HEK293 (cell line): ENCODE results near the gene FBL.

Source experiments
- EGR2 ChIP-seq: fragments of 450-650 bp; formaldehyde crosslinking; IDR thresholded peaks from 2 replicates; pipeline ENCODE4 v1.5.1; 2016; ENCODE audit warnings: low read depth, missing biosample characterization, missing genetic modification characterization
- GLI2 ChIP-seq: fragments of 450-650 bp; formaldehyde crosslinking; IDR thresholded peaks from 2 replicates; pipeline ENCODE4; 2017; ENCODE audit warnings: missing biosample characterization, missing genetic modification characterization, low read depth, borderline replicate concordance
- SALL2 ChIP-seq: fragments of 450-650 bp; formaldehyde crosslinking; IDR thresholded peaks from 2 replicates; pipeline ENCODE4 v1.5.0; 2017; ENCODE audit warnings: missing biosample characterization, mild to moderate bottlenecking, missing genetic modification characterization, borderline replicate concordance
- SP3 ChIP-seq: fragments of 450-650 bp; formaldehyde crosslinking; IDR thresholded peaks from 2 replicates; pipeline ENCODE4 v1.5.1; 2016; ENCODE audit warnings: missing biosample characterization, missing genetic modification characterization
- TRIM28 ChIP-seq: IDR thresholded peaks from 2 replicates; pipeline ENCODE4 v1.6.1; 2011; ENCODE audit warnings: low read length, control low read depth, borderline replicate concordance
- ZBTB17 ChIP-seq: fragments of 450-650 bp; formaldehyde crosslinking; IDR thresholded peaks from 2 replicates; pipeline ENCODE4 v1.5.1; 2016; ENCODE audit warnings: missing biosample characterization, missing genetic modification characterization
- ZNF2 ChIP-seq: fragments of 450-650 bp; formaldehyde crosslinking; IDR thresholded peaks from 2 replicates; pipeline ENCODE4 v1.5.1; 2016; ENCODE audit warnings: missing biosample characterization, missing genetic modification characterization
- ZNF202 ChIP-seq: fragments of 450-650 bp; formaldehyde crosslinking; IDR thresholded peaks from 2 replicates; pipeline ENCODE4 v1.5.1; 2016; ENCODE audit warnings: missing biosample characterization, missing genetic modification characterization, borderline replicate concordance
- ZNF214 ChIP-seq: fragments of 450-650 bp; formaldehyde crosslinking; IDR thresholded peaks from 2 replicates; pipeline ENCODE4 v1.5.1; 2017; ENCODE audit warnings: missing biosample characterization, mild to moderate bottlenecking, missing genetic modification characterization, borderline replicate concordance
- ZNF24 ChIP-seq: fragments of 450-650 bp; formaldehyde crosslinking; IDR thresholded peaks from 2 replicates; pipeline ENCODE4 v1.5.1; 2016; ENCODE audit warnings: missing biosample characterization, missing genetic modification characterization
- ZNF248 ChIP-seq: fragments of 450-650 bp; formaldehyde crosslinking; IDR thresholded peaks from 2 replicates; pipeline ENCODE4 v1.5.1; 2017; ENCODE audit warnings: missing biosample characterization, missing genetic modification characterization
- ZNF311 ChIP-seq: fragments of 450-650 bp; formaldehyde crosslinking; IDR thresholded peaks from 2 replicates; pipeline ENCODE4 v1.5.1; 2017; ENCODE audit warnings: missing biosample characterization, missing genetic modification characterization, borderline replicate concordance
- ZNF354C ChIP-seq: fragments of 450-650 bp; formaldehyde crosslinking; IDR thresholded peaks from 2 replicates; pipeline ENCODE4 v1.5.1; 2016; ENCODE audit warnings: missing biosample characterization, missing genetic modification characterization, low read depth, borderline replicate concordance
- ZNF37A ChIP-seq: fragments of 450-650 bp; IDR thresholded peaks from 2 replicates; pipeline ENCODE4 v1.5.1; 2018; ENCODE audit warnings: missing biosample characterization, missing genetic modification characterization
- ZNF48 ChIP-seq: fragments of 450-650 bp; formaldehyde crosslinking; IDR thresholded peaks from 2 replicates; pipeline ENCODE4 v1.5.1; 2016; ENCODE audit warnings: missing biosample characterization, missing genetic modification characterization
- ZNF501 ChIP-seq: fragments of 450-650 bp; formaldehyde crosslinking; IDR thresholded peaks from 2 replicates; pipeline ENCODE4 v1.5.1; 2016; ENCODE audit warnings: missing biosample characterization, missing genetic modification characterization
- ZNF529 ChIP-seq: fragments of 450-650 bp; formaldehyde crosslinking; IDR thresholded peaks from 2 replicates; pipeline ENCODE4 v1.5.1; 2017; ENCODE audit warnings: missing genetic modification characterization, missing biosample characterization; ENCODE audit not compliant: insufficient replicate concordance
- ZNF558 ChIP-seq: fragments of 450-650 bp; formaldehyde crosslinking; IDR thresholded peaks from 2 replicates; pipeline ENCODE4 v1.5.1; 2016; ENCODE audit warnings: missing biosample characterization, missing genetic modification characterization
- ZNF571 ChIP-seq: fragments of 450-650 bp; formaldehyde crosslinking; IDR thresholded peaks from 2 replicates; pipeline ENCODE4 v1.5.0; 2017; ENCODE audit warnings: missing biosample characterization, missing genetic modification characterization
- ZNF701 ChIP-seq: fragments of 450-650 bp; formaldehyde crosslinking; IDR thresholded peaks from 2 replicates; pipeline ENCODE4 v1.5.1; 2016; ENCODE audit warnings: missing biosample characterization, missing genetic modification characterization
- ZNF776 ChIP-seq: fragments of 450-650 bp; formaldehyde crosslinking; IDR thresholded peaks from 2 replicates; pipeline ENCODE4 v1.5.0; 2017; ENCODE audit warnings: missing biosample characterization, missing genetic modification characterization, borderline replicate concordance
- ZNF830 ChIP-seq: fragments of 450-650 bp; IDR thresholded peaks from 2 replicates; pipeline ENCODE4 v1.5.0; 2018; ENCODE audit warnings: missing biosample characterization, missing genetic modification characterization, low read depth, mild to moderate bottlenecking, moderate library complexity
- TF ChIP-seq, protein P1 (sequence below): fragments of 450-650 bp; formaldehyde crosslinking; IDR thresholded peaks from 2 replicates; pipeline ENCODE4 v1.5.1; 2016; ENCODE audit warnings: missing biosample characterization, missing genetic modification characterization, low read depth
- TF ChIP-seq, protein P2 (sequence below): fragments of 450-650 bp; formaldehyde crosslinking; IDR thresholded peaks from 2 replicates; pipeline ENCODE4 v1.5.1; 2016; ENCODE audit warnings: missing biosample characterization, missing genetic modification characterization
- TF ChIP-seq, protein P3 (sequence below): fragments of 450-650 bp; formaldehyde crosslinking; IDR thresholded peaks from 2 replicates; pipeline ENCODE4 v1.5.1; 2016; ENCODE audit warnings: missing biosample characterization, missing genetic modification characterization, borderline replicate concordance
- TF ChIP-seq, protein P4 (sequence below): sonication (generic); formaldehyde crosslinking; IDR thresholded peaks from 2 replicates; pipeline ENCODE4 v1.8.1; 2022; ENCODE audit warnings: mild to moderate bottlenecking, moderate library complexity, missing genetic modification reagents
- TF ChIP-seq, protein P5 (sequence below): fragments of 450-650 bp; formaldehyde crosslinking; IDR thresholded peaks from 2 replicates; pipeline ENCODE4 v1.5.1; 2016; ENCODE audit warnings: missing biosample characterization, missing genetic modification characterization
- TF ChIP-seq, protein P6 (sequence below): fragments of 450-650 bp; formaldehyde crosslinking; IDR thresholded peaks from 2 replicates; pipeline ENCODE4 v1.5.1; 2016; ENCODE audit warnings: missing biosample characterization, missing genetic modification characterization

Gene FBL

DNA sequence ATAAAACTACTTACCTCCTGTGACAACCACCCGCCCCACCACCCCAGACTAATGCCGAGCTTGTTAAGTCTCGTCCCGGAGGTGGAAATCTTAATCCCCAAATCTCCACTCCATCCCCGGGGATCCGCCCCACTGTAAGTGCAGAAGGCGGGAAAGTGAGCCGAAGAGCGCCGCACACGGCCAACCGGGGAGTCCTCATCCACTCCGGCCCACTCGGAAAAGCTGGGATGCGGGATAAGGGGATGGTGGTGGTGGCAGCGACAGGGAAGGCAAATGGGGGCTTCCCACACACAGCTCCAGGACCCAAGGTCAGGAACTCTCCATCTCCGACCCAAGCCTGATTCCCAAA, 621 bp downstream of the FBL start (continued):
- TF ChIP-seq, protein P1, sequence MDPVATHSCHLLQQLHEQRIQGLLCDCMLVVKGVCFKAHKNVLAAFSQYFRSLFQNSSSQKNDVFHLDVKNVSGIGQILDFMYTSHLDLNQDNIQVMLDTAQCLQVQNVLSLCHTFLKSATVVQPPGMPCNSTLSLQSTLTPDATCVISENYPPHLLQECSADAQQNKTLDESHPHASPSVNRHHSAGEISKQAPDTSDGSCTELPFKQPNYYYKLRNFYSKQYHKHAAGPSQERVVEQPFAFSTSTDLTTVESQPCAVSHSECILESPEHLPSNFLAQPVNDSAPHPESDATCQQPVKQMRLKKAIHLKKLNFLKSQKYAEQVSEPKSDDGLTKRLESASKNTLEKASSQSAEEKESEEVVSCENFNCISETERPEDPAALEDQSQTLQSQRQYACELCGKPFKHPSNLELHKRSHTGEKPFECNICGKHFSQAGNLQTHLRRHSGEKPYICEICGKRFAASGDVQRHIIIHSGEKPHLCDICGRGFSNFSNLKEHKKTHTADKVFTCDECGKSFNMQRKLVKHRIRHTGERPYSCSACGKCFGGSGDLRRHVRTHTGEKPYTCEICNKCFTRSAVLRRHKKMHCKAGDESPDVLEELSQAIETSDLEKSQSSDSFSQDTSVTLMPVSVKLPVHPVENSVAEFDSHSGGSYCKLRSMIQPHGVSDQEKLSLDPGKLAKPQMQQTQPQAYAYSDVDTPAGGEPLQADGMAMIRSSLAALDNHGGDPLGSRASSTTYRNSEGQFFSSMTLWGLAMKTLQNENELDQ (tag by site-specific recombination), result no peak
- TF ChIP-seq ZNF311 (no peak), ZNF354C (tag by site-specific recombination) (no peak), GLI2 (tag by site-specific recombination) (no peak), SP3 (peak; percentile 49), ZNF501 (tag by site-specific recombination) (no peak), ZNF48 (tag by site-specific recombination) (no peak), ZNF214 (tag by site-specific recombination) (no peak), SALL2 (tag by site-specific recombination) (no peak), ZNF571 (no peak), EGR2 (tag by site-specific recombination) (no peak; the same call in 1 of the 2 replicates), ZNF776 (tag by site-specific recombination) (no peak), ZNF701 (tag by site-specific recombination) (no peak), ZNF202 (tag by site-specific recombination) (no peak), ZNF24 (tag by site-specific recombination) (peak; percentile 25), ZNF529 (tag by site-specific recombination) (no peak), ZNF2 (0 out of 2 replicates have a peak, but pooled peaks have one; percentile 24), ZNF248 (tag by site-specific recombination) (no peak), TRIM28 (no peak), ZBTB17 (tag by site-specific recombination) (peak; percentile 98), ZNF37A (no peak), ZNF830 (tag by site-specific recombination) (no peak), ZNF558 (tag by site-specific recombination) (no peak)
- TF ChIP-seq, protein P2, sequence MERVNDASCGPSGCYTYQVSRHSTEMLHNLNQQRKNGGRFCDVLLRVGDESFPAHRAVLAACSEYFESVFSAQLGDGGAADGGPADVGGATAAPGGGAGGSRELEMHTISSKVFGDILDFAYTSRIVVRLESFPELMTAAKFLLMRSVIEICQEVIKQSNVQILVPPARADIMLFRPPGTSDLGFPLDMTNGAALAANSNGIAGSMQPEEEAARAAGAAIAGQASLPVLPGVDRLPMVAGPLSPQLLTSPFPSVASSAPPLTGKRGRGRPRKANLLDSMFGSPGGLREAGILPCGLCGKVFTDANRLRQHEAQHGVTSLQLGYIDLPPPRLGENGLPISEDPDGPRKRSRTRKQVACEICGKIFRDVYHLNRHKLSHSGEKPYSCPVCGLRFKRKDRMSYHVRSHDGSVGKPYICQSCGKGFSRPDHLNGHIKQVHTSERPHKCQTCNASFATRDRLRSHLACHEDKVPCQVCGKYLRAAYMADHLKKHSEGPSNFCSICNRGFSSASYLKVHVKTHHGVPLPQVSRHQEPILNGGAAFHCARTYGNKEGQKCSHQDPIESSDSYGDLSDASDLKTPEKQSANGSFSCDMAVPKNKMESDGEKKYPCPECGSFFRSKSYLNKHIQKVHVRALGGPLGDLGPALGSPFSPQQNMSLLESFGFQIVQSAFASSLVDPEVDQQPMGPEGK (tag by site-specific recombination), result 0 out of 2 replicates have a peak, but pooled peaks have one; percentile 31
- TF ChIP-seq, protein P3, sequence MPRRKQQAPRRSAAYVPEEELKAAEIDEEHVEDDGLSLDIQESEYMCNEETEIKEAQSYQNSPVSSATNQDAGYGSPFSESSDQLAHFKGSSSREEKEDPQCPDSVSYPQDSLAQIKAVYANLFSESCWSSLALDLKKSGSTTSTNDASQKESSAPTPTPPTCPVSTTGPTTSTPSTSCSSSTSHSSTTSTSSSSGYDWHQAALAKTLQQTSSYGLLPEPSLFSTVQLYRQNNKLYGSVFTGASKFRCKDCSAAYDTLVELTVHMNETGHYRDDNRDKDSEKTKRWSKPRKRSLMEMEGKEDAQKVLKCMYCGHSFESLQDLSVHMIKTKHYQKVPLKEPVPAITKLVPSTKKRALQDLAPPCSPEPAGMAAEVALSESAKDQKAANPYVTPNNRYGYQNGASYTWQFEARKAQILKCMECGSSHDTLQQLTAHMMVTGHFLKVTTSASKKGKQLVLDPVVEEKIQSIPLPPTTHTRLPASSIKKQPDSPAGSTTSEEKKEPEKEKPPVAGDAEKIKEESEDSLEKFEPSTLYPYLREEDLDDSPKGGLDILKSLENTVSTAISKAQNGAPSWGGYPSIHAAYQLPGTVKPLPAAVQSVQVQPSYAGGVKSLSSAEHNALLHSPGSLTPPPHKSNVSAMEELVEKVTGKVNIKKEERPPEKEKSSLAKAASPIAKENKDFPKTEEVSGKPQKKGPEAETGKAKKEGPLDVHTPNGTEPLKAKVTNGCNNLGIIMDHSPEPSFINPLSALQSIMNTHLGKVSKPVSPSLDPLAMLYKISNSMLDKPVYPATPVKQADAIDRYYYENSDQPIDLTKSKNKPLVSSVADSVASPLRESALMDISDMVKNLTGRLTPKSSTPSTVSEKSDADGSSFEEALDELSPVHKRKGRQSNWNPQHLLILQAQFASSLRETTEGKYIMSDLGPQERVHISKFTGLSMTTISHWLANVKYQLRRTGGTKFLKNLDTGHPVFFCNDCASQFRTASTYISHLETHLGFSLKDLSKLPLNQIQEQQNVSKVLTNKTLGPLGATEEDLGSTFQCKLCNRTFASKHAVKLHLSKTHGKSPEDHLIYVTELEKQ (tag by site-specific recombination), result 0 out of 2 replicates have a peak, but pooled peaks have one; percentile 15
- TF ChIP-seq, protein P4, sequence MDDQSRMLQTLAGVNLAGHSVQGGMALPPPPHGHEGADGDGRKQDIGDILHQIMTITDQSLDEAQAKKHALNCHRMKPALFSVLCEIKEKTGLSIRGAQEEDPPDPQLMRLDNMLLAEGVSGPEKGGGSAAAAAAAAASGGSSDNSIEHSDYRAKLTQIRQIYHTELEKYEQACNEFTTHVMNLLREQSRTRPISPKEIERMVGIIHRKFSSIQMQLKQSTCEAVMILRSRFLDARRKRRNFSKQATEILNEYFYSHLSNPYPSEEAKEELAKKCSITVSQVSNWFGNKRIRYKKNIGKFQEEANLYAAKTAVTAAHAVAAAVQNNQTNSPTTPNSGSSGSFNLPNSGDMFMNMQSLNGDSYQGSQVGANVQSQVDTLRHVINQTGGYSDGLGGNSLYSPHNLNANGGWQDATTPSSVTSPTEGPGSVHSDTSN, result no peak
- TF ChIP-seq, protein P5, sequence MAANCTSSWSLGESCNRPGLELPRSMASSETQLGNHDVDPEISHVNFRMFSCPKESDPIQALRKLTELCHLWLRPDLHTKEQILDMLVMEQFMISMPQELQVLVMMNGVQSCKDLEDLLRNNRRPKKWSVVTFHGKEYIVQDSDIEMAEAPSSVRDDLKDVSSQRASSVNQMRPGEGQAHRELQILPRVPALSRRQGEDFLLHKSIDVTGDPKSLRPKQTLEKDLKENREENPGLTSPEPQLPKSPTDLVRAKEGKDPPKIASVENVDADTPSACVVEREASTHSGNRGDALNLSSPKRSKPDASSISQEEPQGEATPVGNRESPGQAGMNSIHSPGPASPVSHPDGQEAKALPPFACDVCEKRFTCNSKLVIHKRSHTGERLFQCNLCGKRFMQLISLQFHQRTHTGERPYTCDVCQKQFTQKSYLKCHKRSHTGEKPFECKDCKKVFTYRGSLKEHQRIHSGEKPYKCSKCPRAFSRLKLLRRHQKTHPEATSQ (tag by site-specific recombination), result no peak
- TF ChIP-seq, protein P6, sequence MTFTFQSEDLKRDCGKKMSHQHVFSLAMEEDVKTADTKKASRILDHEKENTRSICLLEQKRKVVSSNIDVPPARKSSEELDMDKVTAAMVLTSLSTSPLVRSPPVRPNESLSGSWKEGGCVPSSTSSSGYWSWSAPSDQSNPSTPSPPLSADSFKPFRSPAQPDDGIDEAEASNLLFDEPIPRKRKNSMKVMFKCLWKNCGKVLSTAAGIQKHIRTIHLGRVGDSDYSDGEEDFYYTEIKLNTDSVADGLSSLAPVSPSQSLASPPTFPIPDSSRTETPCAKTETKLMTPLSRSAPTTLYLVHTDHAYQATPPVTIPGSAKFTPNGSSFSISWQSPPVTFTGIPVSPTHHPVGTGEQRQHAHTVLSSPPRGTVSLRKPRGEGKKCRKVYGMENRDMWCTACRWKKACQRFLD, result no peak
